A549 (cell line): Measurements from ENCODE around the gene PCDHB9.
A peak's percentile ranks its signal among the peaks of the same experiment; 100 is the strongest.

Source experiments
- CEBPB ChIP-seq, 2 experiments: fragments of >200 bp in 1 of 2; sonication (Bioruptor Twin) in 1 of 2; formaldehyde crosslinking in 1 of 2; IDR thresholded peaks; 2 replicates each; pipeline ENCODE4 v1.6.1; 2012 to 2016
- EHF ChIP-seq: fragments of 250-450 bp; sonication (Bioruptor Pico); IDR thresholded peaks from 2 replicates; pipeline ENCODE4 v1.5.0; 2020; ENCODE audit warnings: mild to moderate bottlenecking
- HOXA7 ChIP-seq: fragments of 250-450 bp; sonication (Bioruptor Pico); IDR thresholded peaks from 2 replicates; pipeline ENCODE4 v1.5.0; 2020; ENCODE audit warnings: mild to moderate bottlenecking, moderate library complexity
- JUN ChIP-seq, 2 experiments: fragments of >200 bp; sonication (Bioruptor Twin); formaldehyde crosslinking; IDR thresholded peaks; 2 replicates in 1 of 2; 3 replicates in 1 of 2; pipeline ENCODE4 v1.6.1; 2016 to 2017
- MYC ChIP-seq: IDR thresholded peaks from 2 replicates; pipeline ENCODE4 v1.6.1; 2012; ENCODE audit warnings: mild to moderate bottlenecking, inconsistent platforms, low read length, improper control_type of control experiment, borderline replicate concordance
- NR3C1 ChIP-seq: fragments of >200 bp; sonication (Bioruptor Twin); formaldehyde crosslinking; IDR thresholded peaks from 3 replicates; pipeline ENCODE4 v1.6.1; 2017
- POLR2A ChIP-seq: IDR thresholded peaks from 2 replicates; pipeline ENCODE4 v1.6.1; 2012; ENCODE audit warnings: mild to moderate bottlenecking, low read length
- TFCP2L1 ChIP-seq: fragments of 250-450 bp; sonication (Bioruptor Pico); IDR thresholded peaks from 2 replicates; pipeline ENCODE4 v1.5.0; 2021; ENCODE audit warnings: mild to moderate bottlenecking
- ZNF302 ChIP-seq: fragments of 250-450 bp; sonication (Bioruptor Pico); IDR thresholded peaks from 2 replicates; pipeline ENCODE4 v1.9.0; 2021; ENCODE audit warnings: inconsistent platforms, mild to moderate bottlenecking, moderate library complexity
- TF ChIP-seq, protein P1 (sequence below): fragments of >200 bp; sonication (Bioruptor Twin); formaldehyde crosslinking; IDR thresholded peaks from 3 replicates; pipeline ENCODE4 v1.5.1; 2016
- TF ChIP-seq, protein P2 (sequence below): fragments of 200-600 bp; sonication (generic); IDR thresholded peaks from 2 replicates; pipeline ENCODE4 v1.6.1; 2016; ENCODE audit warnings: antibody characterized with exemption, mild to moderate bottlenecking, moderate library complexity

DNA sequence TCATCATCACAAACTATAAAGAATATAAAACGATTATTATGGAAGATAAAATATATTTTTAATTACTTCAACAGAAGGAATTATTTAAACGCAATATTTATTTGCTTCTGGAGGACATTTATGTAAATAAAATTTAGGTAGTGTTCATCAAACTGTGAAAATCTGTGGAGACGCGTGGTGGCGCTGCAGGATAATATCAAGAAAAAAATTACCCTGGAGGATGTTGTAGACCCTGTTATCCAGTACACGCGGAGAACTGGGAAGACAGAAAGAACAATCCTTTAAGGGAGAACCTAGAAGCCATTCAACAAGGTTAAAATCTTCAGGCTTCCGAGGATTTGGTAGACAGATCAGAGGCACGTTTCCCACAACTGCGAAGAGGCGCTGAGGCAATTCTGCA, 21.5 kb downstream of the PCDHB9 start, which contains the start of gene PCDHB12:
- no peak for TF ChIP-seq POLR2A
- no peak for TF ChIP-seq EHF (CRISPR knock-in tag)
- TF ChIP-seq HOXA7 (CRISPR knock-in tag) = no peak
- TF ChIP-seq, protein P1, sequence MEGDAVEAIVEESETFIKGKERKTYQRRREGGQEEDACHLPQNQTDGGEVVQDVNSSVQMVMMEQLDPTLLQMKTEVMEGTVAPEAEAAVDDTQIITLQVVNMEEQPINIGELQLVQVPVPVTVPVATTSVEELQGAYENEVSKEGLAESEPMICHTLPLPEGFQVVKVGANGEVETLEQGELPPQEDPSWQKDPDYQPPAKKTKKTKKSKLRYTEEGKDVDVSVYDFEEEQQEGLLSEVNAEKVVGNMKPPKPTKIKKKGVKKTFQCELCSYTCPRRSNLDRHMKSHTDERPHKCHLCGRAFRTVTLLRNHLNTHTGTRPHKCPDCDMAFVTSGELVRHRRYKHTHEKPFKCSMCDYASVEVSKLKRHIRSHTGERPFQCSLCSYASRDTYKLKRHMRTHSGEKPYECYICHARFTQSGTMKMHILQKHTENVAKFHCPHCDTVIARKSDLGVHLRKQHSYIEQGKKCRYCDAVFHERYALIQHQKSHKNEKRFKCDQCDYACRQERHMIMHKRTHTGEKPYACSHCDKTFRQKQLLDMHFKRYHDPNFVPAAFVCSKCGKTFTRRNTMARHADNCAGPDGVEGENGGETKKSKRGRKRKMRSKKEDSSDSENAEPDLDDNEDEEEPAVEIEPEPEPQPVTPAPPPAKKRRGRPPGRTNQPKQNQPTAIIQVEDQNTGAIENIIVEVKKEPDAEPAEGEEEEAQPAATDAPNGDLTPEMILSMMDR = 0 out of 3 replicates have a peak, but pooled peaks have one; percentile 11
- TF ChIP-seq MYC = no peak
- no peak for TF ChIP-seq JUN (IDR thresholded peaks at IDR 0.05)
- no peak for TF ChIP-seq TFCP2L1 (CRISPR knock-in tag)
- TF ChIP-seq ZNF302 (CRISPR knock-in tag) = no peak
- TF ChIP-seq, protein P2, sequence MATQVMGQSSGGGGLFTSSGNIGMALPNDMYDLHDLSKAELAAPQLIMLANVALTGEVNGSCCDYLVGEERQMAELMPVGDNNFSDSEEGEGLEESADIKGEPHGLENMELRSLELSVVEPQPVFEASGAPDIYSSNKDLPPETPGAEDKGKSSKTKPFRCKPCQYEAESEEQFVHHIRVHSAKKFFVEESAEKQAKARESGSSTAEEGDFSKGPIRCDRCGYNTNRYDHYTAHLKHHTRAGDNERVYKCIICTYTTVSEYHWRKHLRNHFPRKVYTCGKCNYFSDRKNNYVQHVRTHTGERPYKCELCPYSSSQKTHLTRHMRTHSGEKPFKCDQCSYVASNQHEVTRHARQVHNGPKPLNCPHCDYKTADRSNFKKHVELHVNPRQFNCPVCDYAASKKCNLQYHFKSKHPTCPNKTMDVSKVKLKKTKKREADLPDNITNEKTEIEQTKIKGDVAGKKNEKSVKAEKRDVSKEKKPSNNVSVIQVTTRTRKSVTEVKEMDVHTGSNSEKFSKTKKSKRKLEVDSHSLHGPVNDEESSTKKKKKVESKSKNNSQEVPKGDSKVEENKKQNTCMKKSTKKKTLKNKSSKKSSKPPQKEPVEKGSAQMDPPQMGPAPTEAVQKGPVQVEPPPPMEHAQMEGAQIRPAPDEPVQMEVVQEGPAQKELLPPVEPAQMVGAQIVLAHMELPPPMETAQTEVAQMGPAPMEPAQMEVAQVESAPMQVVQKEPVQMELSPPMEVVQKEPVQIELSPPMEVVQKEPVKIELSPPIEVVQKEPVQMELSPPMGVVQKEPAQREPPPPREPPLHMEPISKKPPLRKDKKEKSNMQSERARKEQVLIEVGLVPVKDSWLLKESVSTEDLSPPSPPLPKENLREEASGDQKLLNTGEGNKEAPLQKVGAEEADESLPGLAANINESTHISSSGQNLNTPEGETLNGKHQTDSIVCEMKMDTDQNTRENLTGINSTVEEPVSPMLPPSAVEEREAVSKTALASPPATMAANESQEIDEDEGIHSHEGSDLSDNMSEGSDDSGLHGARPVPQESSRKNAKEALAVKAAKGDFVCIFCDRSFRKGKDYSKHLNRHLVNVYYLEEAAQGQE = no peak
- TF ChIP-seq NR3C1 = no peak
- TF ChIP-seq CEBPB (IDR thresholded peaks at IDR 0.05) = no peak
